ENCODE measurements around the gene C2orf42.
"Not testable (repeated sequence)": the region's sequence is repeated elsewhere in the genome, so short reads cannot be mapped to it uniquely, and the experiment has no call there.

The C2orf42 gene

DNA sequence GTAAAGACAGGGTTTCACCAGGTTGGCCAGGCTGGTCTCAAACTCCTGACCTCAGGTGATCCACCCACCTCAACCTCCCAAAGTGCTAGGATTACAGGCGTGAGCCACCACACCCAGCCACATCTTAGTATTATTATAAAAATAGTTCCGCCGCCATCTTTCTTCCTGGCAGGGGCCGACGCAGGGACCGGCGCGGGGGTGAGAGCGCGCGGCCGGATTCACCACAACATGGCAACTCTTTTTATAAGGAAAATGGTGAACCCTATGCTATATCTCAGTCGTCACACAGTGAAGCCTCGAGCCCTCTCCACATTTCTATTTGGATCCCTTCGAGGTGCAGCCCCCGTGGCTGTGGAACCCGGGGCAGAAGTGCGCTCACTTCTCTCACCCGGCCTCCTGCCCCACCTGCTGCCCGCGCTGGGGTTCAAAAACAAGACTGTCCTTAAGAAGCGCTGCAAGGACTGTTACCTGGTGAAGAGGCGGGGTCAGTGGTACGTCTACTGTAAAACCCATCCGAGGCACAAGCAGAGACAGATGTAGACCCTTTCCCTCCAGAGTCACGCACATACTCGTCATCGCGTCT, 88.4 kb downstream of the C2orf42 start:
- not testable (repeated sequence) for ATAC-seq

DNA sequence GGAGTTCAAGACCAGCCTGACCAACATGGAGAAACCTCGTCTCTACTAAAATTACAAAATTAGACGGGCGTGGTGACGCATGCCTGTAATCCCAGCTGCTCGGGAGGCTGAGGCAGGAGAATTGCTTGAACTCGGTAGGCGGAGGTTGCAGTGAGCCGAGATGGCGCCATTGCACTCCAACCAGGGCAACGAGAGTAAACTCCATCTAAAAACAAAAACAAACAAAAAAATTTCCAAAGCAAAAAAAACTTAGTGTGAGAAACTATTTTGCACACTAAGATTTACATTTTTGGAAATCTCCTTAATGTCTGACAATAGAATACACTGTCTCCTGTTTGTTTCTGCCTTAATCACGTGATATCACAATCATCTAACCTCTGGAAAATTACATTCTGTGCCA, 89.1 kb downstream of the C2orf42 start:
- ATAC-seq: not testable (repeated sequence)

DNA sequence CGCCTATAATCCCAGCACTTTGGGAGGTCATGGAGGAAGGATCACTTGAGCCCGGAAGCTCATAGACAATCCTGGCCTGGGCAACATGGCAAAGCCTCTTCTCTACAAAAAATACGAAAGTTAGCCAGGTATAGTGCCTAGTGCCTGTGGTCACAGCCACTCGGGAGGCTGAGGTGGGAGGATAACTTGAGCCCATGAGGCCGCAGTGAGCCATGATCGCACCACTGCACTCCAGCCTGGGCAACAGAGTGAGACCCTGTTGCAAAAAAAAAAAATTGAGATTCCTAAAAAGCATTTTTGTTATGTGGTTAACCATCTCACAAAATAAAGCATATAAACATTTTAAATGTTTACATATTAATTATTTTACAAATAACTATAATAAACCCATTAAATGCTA, 89.6 kb downstream of the C2orf42 start:
- ATAC-seq: no peak
